Esophagus muscularis mucosa (tissue), 4 donors: ENCODE measurements around the gene ZNF774. TPM values are rescaled to one million over a fixed set of nuclear protein-coding genes. Genes with fewer than 3 reads are reported as not detected.

Source experiments
- DNase-seq: peaks from one replicate; pipeline ENCODE4 v3.0.0-alpha.2; 2017; ENCODE audit errors: extremely low spot score
- H3K27ac ChIP-seq, 4 donors: fragments of 200-600 bp; sonication (generic); replicated peaks in 1 of 4; 1 replicate in 3 of 4; 2 replicates in 1 of 4; pipeline ENCODE4 v1.5.1; 2016 to 2019; ENCODE audit warnings: mild to moderate bottlenecking in 1 of 4
- H3K27me3 ChIP-seq, 4 donors: fragments of 200-600 bp; sonication (generic); one replicate each; pipeline versions ENCODE4 v1.5.1 to v1.6.0; 2016 to 2019
- H3K36me3 ChIP-seq, 4 donors: fragments of 200-600 bp; sonication (generic); one replicate each; pipeline ENCODE4 v1.5.1; 2016 to 2019
- H3K4me1 ChIP-seq, 4 donors: fragments of 200-600 bp; sonication (generic); one replicate each; pipeline ENCODE4 v1.5.1; 2016 to 2019
- H3K4me3 ChIP-seq, 4 donors: fragments of 200-600 bp; sonication (generic); 1 replicate in 2 of 4; 2 replicates in 2 of 4; pipeline ENCODE4 v1.5.1; 2016 to 2019; ENCODE audit warnings: mild to moderate bottlenecking in 4 of 4, moderate library complexity in 1 of 4
- H3K9me3 ChIP-seq, 4 donors: fragments of 200-600 bp; sonication (generic); 1 replicate in 3 of 4; 2 replicates in 1 of 4; pipeline ENCODE4 v1.5.1; 2016 to 2019
- CTCF ChIP-seq, 3 experiments: fragments of 200-600 bp in 2 of 3; fragments of 450-650 bp in 1 of 3; sonication (generic) in 2 of 3; IDR thresholded peaks; one replicate each; pipeline ENCODE4 v1.5.1; 2017 to 2019; ENCODE audit warnings: antibody characterized with exemption in 3 of 3, mild to moderate bottlenecking in 2 of 3, moderate library complexity in 1 of 3
- EP300 ChIP-seq: sonication (generic); formaldehyde crosslinking; IDR thresholded peaks from one replicate; pipeline ENCODE4 v1.6.1; 2017; ENCODE audit warnings: antibody characterized with exemption
- POLR2A ChIP-seq: fragments of 450-650 bp; IDR thresholded peaks from one replicate; pipeline ENCODE4 v1.6.1; 2017; ENCODE audit warnings: antibody characterized with exemption, moderate library complexity, mild to moderate bottlenecking, low read depth
- POLR2AphosphoS5 ChIP-seq, 2 donors: sonication (generic); formaldehyde crosslinking; IDR thresholded peaks; one replicate each; pipeline ENCODE4 v1.6.1; 2017; ENCODE audit warnings: antibody characterized with exemption in 2 of 2
- WGBS: methylation state at CpG from one replicate; pipeline ENCODE4 v1.1.5; 2018; 5-methylcytosine and 5-hydroxymethylcytosine counted together
- intact Hi-C: fragments of 100-400 bp; cut with DNase I; formaldehyde crosslinking; loops from one replicate; pipeline ENCODE4 v1.15.1; 2023
- total RNA-seq, 4 donors: library from RNA; depleted of rRNA; stranded (reverse); fragments of >200 nt; gene quantifications; one replicate each; pipeline versions ENCODE4 v1.1.0 to v1.2.1, GENCODE V29; 2016

The ZNF774 gene
- total RNA-seq, 4 donors from 2014 or later: 1.5 to 2.3 (median 1.7) TPM

DNA sequence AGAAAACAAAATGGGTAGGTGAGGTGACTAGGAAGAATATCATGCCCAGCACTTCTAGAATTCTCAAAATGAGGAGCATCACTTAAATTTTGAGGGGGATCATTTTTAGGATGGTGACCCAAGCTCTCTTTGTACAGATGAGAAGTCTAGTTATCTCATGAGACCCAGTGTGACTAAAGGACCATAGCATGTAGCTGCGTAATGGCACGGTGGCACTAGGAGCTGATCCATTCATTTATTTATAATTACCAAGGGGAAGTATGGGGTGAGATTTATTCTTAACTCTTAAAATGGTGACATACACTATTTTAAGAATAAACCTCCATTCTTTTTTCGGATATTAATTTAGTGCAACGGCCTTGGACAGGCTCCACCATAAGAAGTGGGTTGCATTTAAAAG is 44.2 kb downstream of the ZNF774 start:
- Histone ChIP-seq H3K9me3 (no peaks in the 10 kb centered on the region), H3K27me3 (no peaks in the 10 kb centered on the region), H3K36me3 (peaks cover 4 to 15% (median 10%) of the 10 kb centered on the region in 4 donors), H3K27ac (peak overlapping the region; percentile 43 to 62 (median 54)), H3K4me3 (no peak overlapping the region), H3K4me1 (peaks cover 74 to 98% (median 95%) of the 10 kb centered on the region in 4 donors)
- DNase-seq: no peak
- TF ChIP-seq POLR2A (no peak), EP300 (no peak), CTCF (IDR thresholded peaks at IDR 0.05) (no peak), POLR2AphosphoS5 (IDR thresholded peaks at IDR 0.05) (no peak)
- WGBS: 54% methylated on average over 4 of the region's 4 CpGs
- intact Hi-C loops: no loop called here

DNA sequence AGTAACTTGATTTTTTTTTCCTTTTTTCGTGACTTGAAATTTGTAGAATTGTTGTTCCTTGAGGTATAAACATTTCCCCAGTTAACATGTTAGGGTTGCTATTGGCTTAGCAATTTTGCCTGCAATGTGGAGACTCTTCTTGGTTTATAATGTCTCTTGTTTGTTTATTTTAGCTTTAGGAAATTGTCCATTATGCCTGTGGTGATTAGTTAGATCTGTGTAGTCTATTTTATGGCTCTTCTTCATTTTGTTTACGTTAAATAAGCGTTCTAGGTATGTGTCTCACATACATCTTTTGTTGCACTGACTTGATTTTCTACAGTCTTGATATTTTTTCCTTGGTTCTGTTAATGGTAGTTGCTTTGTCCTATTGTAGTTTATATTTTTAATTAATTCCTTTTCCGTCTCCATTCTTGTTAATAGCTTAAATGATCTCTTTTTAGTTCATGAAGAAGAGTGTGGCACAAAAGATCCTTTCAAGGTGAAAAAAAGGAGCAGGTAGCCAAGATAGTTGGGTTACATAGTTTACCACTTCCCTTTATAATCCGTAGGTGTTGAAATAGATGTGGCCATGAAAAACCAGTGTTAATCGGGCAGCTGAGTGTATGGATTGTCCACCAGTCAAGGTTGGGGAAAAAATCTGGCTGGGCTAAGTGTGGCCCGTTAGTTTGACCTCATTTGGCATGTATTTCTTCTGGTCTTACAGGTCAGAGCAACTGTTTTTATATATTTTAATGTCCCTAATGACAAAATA is 48.1 kb downstream of the ZNF774 start:
- H3K4me3 ChIP-seq: peak overlapping the region in 3 of 4 donors; percentile 19 to 20 (median 19)
- H3K27me3 ChIP-seq: no peaks in the 10 kb centered on the region
- peaks cover 57 to 98% (median 96%) of the 10 kb centered on the region in 4 donors for H3K4me1 ChIP-seq
- H3K27ac ChIP-seq: peak overlapping the region; percentile 83 to 87 (median 86)
- TF ChIP-seq POLR2A (no peak), EP300 (no peak), CTCF (IDR thresholded peaks at IDR 0.05) (no peak), POLR2AphosphoS5 (IDR thresholded peaks at IDR 0.05) (no peak)
- no peaks in the 10 kb centered on the region for H3K9me3 ChIP-seq
- no peaks in the 10 kb centered on the region for H3K36me3 ChIP-seq
- intact Hi-C loops: no loop called here
- WGBS: 58% methylated on average over 7 of the region's 7 CpGs
- DNase-seq: no peak

- Histone ChIP-seq H3K9me3 (no peaks in the 10 kb centered on the region), H3K4me1 (peaks cover 59 to 98% (median 96%) of the 10 kb centered on the region in 4 donors), H3K4me3 (peak overlapping the region in 3 of 4 donors; percentile 19 to 20 (median 19)), H3K36me3 (no peaks in the 10 kb centered on the region), H3K27me3 (no peaks in the 10 kb centered on the region), H3K27ac (peak overlapping the region; percentile 83 to 87 (median 86))
- DNase-seq: no peak
- no peak for TF ChIP-seq EP300
- TF ChIP-seq CTCF (IDR thresholded peaks at IDR 0.05): no peak
- peak; percentile 73 to 74 for TF ChIP-seq POLR2AphosphoS5 (IDR thresholded peaks at IDR 0.05)
- no peak for TF ChIP-seq POLR2A
- intact Hi-C loops: no loop called here
- WGBS: 8% methylated on average over 7 of the region's 7 CpGs
Measured at GRCh38 chr15:90400759-90401314, 48.8 kb downstream of the ZNF774 start.

DNA sequence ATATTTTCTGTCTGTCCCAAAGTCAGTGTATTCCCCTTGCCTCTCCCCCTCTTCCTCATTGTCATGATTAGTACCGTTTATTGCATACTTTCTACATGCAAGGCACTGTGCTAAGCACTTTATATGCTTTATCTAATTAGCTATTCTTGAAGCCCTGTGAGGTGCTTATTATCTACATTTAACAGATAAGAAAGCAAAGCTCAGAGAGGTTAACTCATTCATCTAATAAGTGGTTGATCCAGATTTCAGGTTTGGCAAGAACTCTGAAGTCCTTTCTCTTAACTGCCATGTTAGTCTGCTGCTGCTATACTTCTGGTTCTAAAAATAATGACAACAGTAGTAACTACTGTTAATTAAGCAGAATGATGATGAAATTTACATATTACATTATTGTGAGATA is 49.4 kb downstream of the ZNF774 start:
- intact Hi-C loops: no loop called here
- Histone ChIP-seq H3K36me3 (no peaks in the 10 kb centered on the region), H3K4me3 (peak overlapping the region in 2 of 4 donors; percentile 19), H3K9me3 (no peaks in the 10 kb centered on the region), H3K27ac (peak overlapping the region; percentile 83 to 87 (median 86)), H3K27me3 (no peaks in the 10 kb centered on the region), H3K4me1 (peaks cover 59 to 98% (median 95%) of the 10 kb centered on the region in 4 donors)
- WGBS: 26% methylated on average over 1 of the region's 1 CpG
- no peak for TF ChIP-seq POLR2A
- no peak for TF ChIP-seq POLR2AphosphoS5 (IDR thresholded peaks at IDR 0.05)
- no peak for TF ChIP-seq CTCF (IDR thresholded peaks at IDR 0.05)
- TF ChIP-seq EP300: no peak
- no peak for DNase-seq
